Uterus (tissue), 4 donors: ENCODE results near the gene TMEM270. TPM values are rescaled to one million over a fixed set of nuclear protein-coding genes. Genes with fewer than 3 reads are reported as not detected.

ENCODE experiments used
- DNase-seq, 2 donors: peaks; one replicate each; pipeline ENCODE4 v3.0.0-alpha.2; 2019 to 2020
- H3K27ac ChIP-seq, 2 donors: fragments of 200-600 bp; sonication (generic); 1 replicate in 1 of 2; 2 replicates in 1 of 2; pipeline ENCODE4 v1.5.1; 2016 to 2018
- H3K27me3 ChIP-seq, 2 donors: fragments of 200-600 bp; sonication (generic); one replicate each; pipeline ENCODE4 v1.5.1; 2018 to 2019; ENCODE audit warnings: control low read depth in 1 of 2
- H3K36me3 ChIP-seq, 2 donors: fragments of 200-600 bp; sonication (generic); one replicate each; pipeline ENCODE4 v1.5.1; 2019; ENCODE audit warnings: control low read depth in 1 of 2
- H3K4me1 ChIP-seq, 2 donors: fragments of 200-600 bp; sonication (generic); one replicate each; pipeline ENCODE4 v1.5.1; 2018 to 2019; ENCODE audit warnings: control low read depth in 1 of 2
- H3K4me3 ChIP-seq, 2 donors: fragments of 200-600 bp; sonication (generic); 1 replicate in 1 of 2; 2 replicates in 1 of 2; pipeline ENCODE4 v1.5.1; 2018 to 2019; ENCODE audit warnings: mild to moderate bottlenecking in 1 of 2
- H3K9me3 ChIP-seq, 2 donors: fragments of 200-600 bp; sonication (generic); one replicate each; pipeline ENCODE4 v1.5.1; 2019; ENCODE audit warnings: control low read depth in 1 of 2
- CTCF ChIP-seq, 4 experiments: fragments of 200-600 bp in 2 of 4; fragments of 450-650 bp in 2 of 4; sonication (generic) in 2 of 4; IDR thresholded peaks; one replicate each; pipeline ENCODE4 v1.5.1; 2016 to 2019; ENCODE audit warnings: antibody characterized with exemption in 4 of 4, mild to moderate bottlenecking in 2 of 4, moderate library complexity in 1 of 4
- POLR2A ChIP-seq, 2 donors: fragments of 450-650 bp; IDR thresholded peaks; one replicate each; pipeline ENCODE4 v1.6.1; 2016; ENCODE audit warnings: antibody characterized with exemption in 2 of 2, mild to moderate bottlenecking in 1 of 2, moderate library complexity in 1 of 2
- intact Hi-C: fragments of 100-400 bp; cut with DNase I; formaldehyde crosslinking; loops from one replicate; pipeline ENCODE4 v1.15.1; 2023; ENCODE audit warnings: low total_unique reads
- total RNA-seq, 4 donors: library from RNA; depleted of rRNA in 3 of 4; stranded (reverse); fragments of >200 nt in 3 of 4; gene quantifications; one replicate each; pipeline versions ENCODE4 v1.1.0 to v1.2.4, GENCODE V29; 2014 to 2023
- donor health status: DM: yes; HTN: yes; CAD: no.

The TMEM270 gene
- total RNA-seq, 4 donors from 2014 or later: 1.1 TPM; not detected in 3

- Histone ChIP-seq H3K27ac (peak overlapping the region; percentile 30 to 55), H3K27me3 (no peaks in the 10 kb centered on the region), H3K9me3 (no peaks in the 10 kb centered on the region), H3K36me3 (no peaks in the 10 kb centered on the region), H3K4me1 (peaks cover 5 to 10% of the 10 kb centered on the region in 2 donors), H3K4me3 (no peak overlapping the region)
- TF ChIP-seq CTCF (IDR thresholded peaks at IDR 0.05) (no peak), POLR2A (IDR thresholded peaks at IDR 0.05) (no peak)
- DNase-seq: peak; percentile 75
- intact Hi-C loops: no loop called here
Observed at GRCh38 chr7:73899731-73900142, 38.8 kb downstream of the TMEM270 start.

GRCh38 chr7:73900286-73900685 lies 39.3 kb downstream of the TMEM270 start:
- no peaks in the 10 kb centered on the region for H3K9me3 ChIP-seq
- no peak for TF ChIP-seq CTCF (IDR thresholded peaks at IDR 0.05)
- TF ChIP-seq POLR2A (IDR thresholded peaks at IDR 0.05): no peak
- peak overlapping the region; percentile 30 to 55 for H3K27ac ChIP-seq
- DNase-seq: no peak
- H3K4me3 ChIP-seq: no peak overlapping the region
- H3K27me3 ChIP-seq: no peaks in the 10 kb centered on the region
- no peaks in the 10 kb centered on the region for H3K36me3 ChIP-seq
- intact Hi-C loops: no loop called here
- peaks cover 2 to 10% of the 10 kb centered on the region in 2 donors for H3K4me1 ChIP-seq

GRCh38 chr7:73901231-73901822 lies 40.4 kb downstream of the TMEM270 start:
- peak in 1 of 2 donors; percentile 12 for DNase-seq

GRCh38 chr7:73901823-73902597 lies 41.1 kb downstream of the TMEM270 start:
- H3K27me3 ChIP-seq: no peaks in the 10 kb centered on the region
- no peak overlapping the region for H3K27ac ChIP-seq
- no peaks in the 10 kb centered on the region for H3K9me3 ChIP-seq
- no peak overlapping the region for H3K4me3 ChIP-seq
- intact Hi-C loops: no loop called here
- H3K36me3 ChIP-seq: no peaks in the 10 kb centered on the region
- TF ChIP-seq CTCF (IDR thresholded peaks at IDR 0.05) (no peak), POLR2A (IDR thresholded peaks at IDR 0.05) (no peak)
- DNase-seq: peak in 1 of 2 donors; percentile 16
- H3K4me1 ChIP-seq: peaks cover 0 to 10% of the 10 kb centered on the region in 2 donors

More at GRCh38 chr7:73901231-73901822, 40.4 kb downstream of the TMEM270 start:
- Histone ChIP-seq H3K27ac (no peak overlapping the region), H3K4me1 (peaks cover 0 to 10% of the 10 kb centered on the region in 2 donors), H3K4me3 (no peak overlapping the region), H3K36me3 (no peaks in the 10 kb centered on the region), H3K27me3 (no peaks in the 10 kb centered on the region), H3K9me3 (no peaks in the 10 kb centered on the region)
- intact Hi-C loops: no loop called here
- TF ChIP-seq CTCF (IDR thresholded peaks at IDR 0.05): no peak
- TF ChIP-seq POLR2A (IDR thresholded peaks at IDR 0.05): no peak
